ENCODE results near the gene HNRNPA0.

HNRNPA0 gene

DNA sequence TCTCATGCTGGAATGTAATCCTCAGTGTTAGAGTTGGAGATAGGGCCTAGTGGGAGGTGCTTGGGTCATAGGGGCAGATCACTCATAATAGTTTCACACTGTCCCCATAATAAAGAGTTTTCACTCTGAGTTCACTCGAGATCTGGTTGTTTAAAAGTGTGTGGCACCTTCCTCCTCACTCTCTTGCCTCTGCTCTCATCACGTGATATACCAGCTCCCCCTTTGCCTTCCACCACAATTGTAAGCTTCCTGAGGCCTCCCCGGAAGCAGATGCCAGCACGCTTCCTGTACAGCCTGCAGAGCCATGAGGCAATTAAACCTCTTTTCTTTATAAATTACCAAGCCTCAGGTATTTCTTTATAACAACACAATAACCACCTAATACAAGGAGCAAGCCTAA is 14.4 kb downstream of the HNRNPA0 start:
- no peak for DNase-seq
- Mint-ChIP-seq H3K36me3 (ENCODE audit: low read depth) (peaks cover 6% of the 10 kb centered on the region), H3K27me3 (no peaks in the 10 kb centered on the region), H3K4me1 (ENCODE audit: low read depth) (peaks cover 20% of the 10 kb centered on the region), H3K9me3 (peaks cover 15% of the 10 kb centered on the region), H3K4me3 (no peak overlapping the region), H3K27ac (no peak overlapping the region)

- H3K9me3 Mint-ChIP-seq = peaks cover 15% of the 10 kb centered on the region
- H3K27me3 Mint-ChIP-seq = no peaks in the 10 kb centered on the region
- peak overlapping the region; percentile 31 for H3K27ac Mint-ChIP-seq
- no peak overlapping the region for H3K4me3 Mint-ChIP-seq
- peaks cover 20% of the 10 kb centered on the region for H3K4me1 Mint-ChIP-seq (ENCODE audit: low read depth)
- H3K36me3 Mint-ChIP-seq (ENCODE audit: low read depth) = peaks cover 6% of the 10 kb centered on the region
- DNase-seq = no peak
Observed at GRCh38 chr5:137738947-137739346, 15.2 kb downstream of the HNRNPA0 start.

GRCh38 chr5:137737349-137738131 is 16.6 kb downstream of the HNRNPA0 start:
- peak; percentile 50 for DNase-seq
- Mint-ChIP-seq H3K4me1 (ENCODE audit: low read depth) (peaks cover 15% of the 10 kb centered on the region), H3K4me3 (no peak overlapping the region), H3K27me3 (no peaks in the 10 kb centered on the region), H3K36me3 (ENCODE audit: low read depth) (peaks cover 6% of the 10 kb centered on the region), H3K27ac (no peak overlapping the region), H3K9me3 (peaks cover 15% of the 10 kb centered on the region)

DNA sequence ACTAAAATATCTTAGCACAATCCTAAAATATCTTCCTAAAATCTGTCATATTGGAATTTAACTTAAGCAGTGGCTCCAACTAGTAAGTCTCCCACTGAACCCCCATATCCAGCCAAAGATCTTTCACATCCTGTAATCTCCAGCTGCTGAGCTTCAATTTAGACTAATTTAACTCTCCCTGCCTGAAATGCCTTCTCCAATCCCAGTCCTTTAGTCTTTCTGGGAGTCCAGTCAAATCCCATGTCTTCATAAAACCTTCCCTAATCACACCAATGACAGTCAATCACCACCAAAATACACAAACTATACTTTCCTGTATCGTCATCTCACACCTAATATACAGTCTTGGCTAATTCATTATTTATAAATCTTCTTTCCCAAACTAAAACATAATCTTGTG is 17.7 kb downstream of the HNRNPA0 start:
- H3K36me3 Mint-ChIP-seq (ENCODE audit: low read depth) = peaks cover 6% of the 10 kb centered on the region
- no peak for DNase-seq
- no peak overlapping the region for H3K27ac Mint-ChIP-seq

DNA sequence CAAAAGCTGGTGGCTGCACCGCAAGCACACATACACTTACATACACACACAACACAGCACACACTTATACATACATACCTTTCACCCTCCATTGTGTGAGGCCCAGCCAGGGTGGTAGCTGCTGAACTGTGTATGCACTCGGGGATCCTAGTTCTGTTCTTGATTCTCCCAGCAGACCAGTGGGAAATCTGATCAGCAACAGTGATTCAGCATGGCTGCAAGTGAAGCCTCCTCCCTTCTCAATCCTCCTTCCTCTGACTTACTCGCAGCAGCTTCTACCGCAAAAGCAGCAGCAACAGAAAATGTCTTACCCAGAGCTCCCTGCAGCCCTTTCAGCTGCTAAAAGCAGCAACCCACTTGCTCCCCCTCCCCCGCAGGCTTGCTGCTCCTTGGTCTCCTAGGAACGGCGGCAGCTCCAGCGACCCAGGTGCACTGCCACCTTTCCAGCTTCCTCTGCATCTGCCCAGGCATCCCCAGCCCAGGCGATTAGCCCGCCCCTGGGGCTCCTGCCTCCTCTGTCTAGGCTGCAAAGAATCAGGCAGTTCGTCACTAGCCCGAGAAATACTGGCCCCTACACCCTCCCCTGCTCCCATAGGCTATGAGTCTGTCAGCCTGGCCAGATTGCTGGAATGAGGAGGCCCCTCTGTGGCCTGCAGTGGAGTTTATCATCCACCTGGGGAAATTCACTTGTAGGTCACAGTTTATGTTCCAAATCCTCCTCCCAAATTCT is 18.4 kb downstream of the HNRNPA0 start, which contains the start of gene KLHL3:
KLHL3 (minus strand) TSS at position 535 of the 730 bp plus-strand sequence; CDS start at position 92, 443 bp downstream.
- DNase-seq = peak; percentile 63
- H3K36me3 Mint-ChIP-seq (ENCODE audit: low read depth) = peaks cover 6% of the 10 kb centered on the region
- peaks cover 15% of the 10 kb centered on the region for H3K9me3 Mint-ChIP-seq
- no peaks in the 10 kb centered on the region for H3K27me3 Mint-ChIP-seq
- no peak within 1 kb of the TSS for H3K27ac Mint-ChIP-seq
- H3K4me3 Mint-ChIP-seq = no peak within 1 kb of the TSS
- H3K4me1 Mint-ChIP-seq (ENCODE audit: low read depth) = peaks cover 23% of the 10 kb centered on the region

More for the DNA sequence above, 17.7 kb downstream of the HNRNPA0 start:
- Mint-ChIP-seq H3K9me3 (peaks cover 15% of the 10 kb centered on the region), H3K27me3 (no peaks in the 10 kb centered on the region), H3K4me1 (ENCODE audit: low read depth) (peaks cover 17% of the 10 kb centered on the region), H3K4me3 (no peak overlapping the region)

DNA sequence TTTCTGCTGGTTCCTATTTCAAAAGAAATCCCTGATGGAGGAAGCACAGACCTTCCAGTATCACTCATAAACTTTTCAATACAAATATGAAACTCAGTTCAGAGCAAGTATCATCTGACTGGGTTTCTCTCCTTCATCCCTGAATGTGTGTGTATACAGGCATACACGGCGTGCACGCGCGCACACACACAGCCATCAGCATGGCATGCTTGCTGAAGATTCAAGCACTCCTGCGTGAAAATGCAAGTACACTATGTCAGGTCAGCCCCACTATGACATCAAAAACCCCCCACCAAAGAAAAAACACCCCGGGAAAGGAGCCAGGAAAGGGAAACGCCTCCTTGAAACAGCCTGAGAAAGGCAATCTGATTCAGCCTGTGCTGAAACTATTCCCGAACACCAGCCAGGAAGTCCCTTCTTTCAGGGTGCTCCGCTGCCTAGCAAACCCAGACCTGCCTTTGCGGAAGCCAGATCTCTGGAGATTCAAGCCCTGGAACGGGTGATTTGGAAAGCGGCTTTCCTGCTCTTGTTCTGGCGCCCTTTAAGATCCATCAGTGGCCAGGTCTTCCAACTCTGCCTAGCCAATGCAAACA is 19.1 kb downstream of the HNRNPA0 start:
- H3K27me3 Mint-ChIP-seq = no peaks in the 10 kb centered on the region
- peak; percentile 49 for DNase-seq
- H3K27ac Mint-ChIP-seq = no peak overlapping the region
- H3K4me1 Mint-ChIP-seq (ENCODE audit: low read depth) = peaks cover 28% of the 10 kb centered on the region
- peaks cover 15% of the 10 kb centered on the region for H3K9me3 Mint-ChIP-seq
- peaks cover 6% of the 10 kb centered on the region for H3K36me3 Mint-ChIP-seq (ENCODE audit: low read depth)
- no peak overlapping the region for H3K4me3 Mint-ChIP-seq

GRCh38 chr5:137734331-137734730 is 19.8 kb downstream of the HNRNPA0 start:
- H3K9me3 Mint-ChIP-seq = peaks cover 9% of the 10 kb centered on the region
- no peak for DNase-seq
- H3K27ac Mint-ChIP-seq = no peak overlapping the region
- H3K4me1 Mint-ChIP-seq (ENCODE audit: low read depth) = peaks cover 23% of the 10 kb centered on the region
- H3K4me3 Mint-ChIP-seq = no peak overlapping the region
- no peaks in the 10 kb centered on the region for H3K27me3 Mint-ChIP-seq
- H3K36me3 Mint-ChIP-seq (ENCODE audit: low read depth) = peaks cover 6% of the 10 kb centered on the region

- Mint-ChIP-seq H3K27me3 (no peaks in the 10 kb centered on the region), H3K27ac (no peak overlapping the region), H3K4me3 (no peak overlapping the region), H3K9me3 (peaks cover 7% of the 10 kb centered on the region), H3K4me1 (ENCODE audit: low read depth) (peaks cover 19% of the 10 kb centered on the region), H3K36me3 (ENCODE audit: low read depth) (peaks cover 4% of the 10 kb centered on the region)
- DNase-seq = no peak
Observed at GRCh38 chr5:137733922-137734321, 20.2 kb downstream of the HNRNPA0 start.

DNA sequence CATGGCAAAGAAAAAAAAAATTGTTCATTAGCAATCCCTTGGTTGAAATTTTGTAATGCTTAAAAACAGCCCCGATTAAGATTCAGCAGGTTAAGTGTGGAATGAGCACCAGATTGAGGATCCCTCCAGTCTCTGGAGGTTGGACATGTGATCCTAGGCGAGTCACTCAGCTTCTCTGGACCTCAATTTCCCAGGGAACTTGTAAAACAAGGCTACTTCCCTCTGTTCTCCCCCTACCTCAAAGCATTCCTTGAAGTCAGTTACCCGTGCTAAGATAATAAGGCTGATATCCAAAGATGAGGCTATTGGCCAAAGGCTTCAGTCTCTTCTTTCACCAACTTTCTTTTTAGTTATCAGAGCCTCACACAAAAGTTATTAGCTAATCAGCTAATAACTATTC is 21.2 kb downstream of the HNRNPA0 start:
- no peak for DNase-seq
- peaks cover 2% of the 10 kb centered on the region for H3K36me3 Mint-ChIP-seq (ENCODE audit: low read depth)
- no peak overlapping the region for H3K27ac Mint-ChIP-seq
- peaks cover 18% of the 10 kb centered on the region for H3K4me1 Mint-ChIP-seq (ENCODE audit: low read depth)
- H3K4me3 Mint-ChIP-seq = no peak overlapping the region
- no peaks in the 10 kb centered on the region for H3K27me3 Mint-ChIP-seq
- H3K9me3 Mint-ChIP-seq = peaks cover 4% of the 10 kb centered on the region

DNA sequence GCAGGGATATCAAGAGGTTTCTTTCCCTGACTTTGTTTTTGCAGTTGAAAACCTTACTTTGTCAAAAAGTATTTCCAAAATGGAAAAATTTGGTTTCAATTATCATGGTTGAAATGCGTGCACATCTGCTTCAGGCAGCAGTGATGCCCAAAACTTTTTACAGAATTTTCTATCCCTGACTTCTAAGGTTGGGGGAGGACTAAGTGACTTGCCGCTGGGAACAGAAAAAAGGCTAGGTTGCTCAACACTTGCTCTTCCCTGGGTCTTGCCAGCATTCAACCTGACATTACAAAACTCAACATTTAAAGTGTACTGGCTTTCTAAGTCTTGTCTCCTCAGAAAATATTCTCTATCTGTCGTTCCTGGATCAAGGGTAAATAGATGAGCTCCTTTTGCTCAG is 23.0 kb downstream of the HNRNPA0 start:
- no peak overlapping the region for H3K4me3 Mint-ChIP-seq
- DNase-seq = no peak
- no peaks in the 10 kb centered on the region for H3K9me3 Mint-ChIP-seq
- no peak overlapping the region for H3K27ac Mint-ChIP-seq
- H3K4me1 Mint-ChIP-seq (ENCODE audit: low read depth) = peaks cover 18% of the 10 kb centered on the region
- H3K36me3 Mint-ChIP-seq (ENCODE audit: low read depth) = no peaks in the 10 kb centered on the region
- no peaks in the 10 kb centered on the region for H3K27me3 Mint-ChIP-seq

- DNase-seq = no peak
- H3K4me1 Mint-ChIP-seq (ENCODE audit: low read depth) = peaks cover 18% of the 10 kb centered on the region
Observed at GRCh38 chr5:137730336-137730735, 23.8 kb downstream of the HNRNPA0 start.

GRCh38 chr5:137728048-137728447 is 26.1 kb downstream of the HNRNPA0 start:
- Mint-ChIP-seq H3K27ac (no peak overlapping the region), H3K27me3 (no peaks in the 10 kb centered on the region), H3K4me3 (no peak overlapping the region)

More at GRCh38 chr5:137730336-137730735, 23.8 kb downstream of the HNRNPA0 start:
- H3K4me3 Mint-ChIP-seq = no peak overlapping the region
- H3K27me3 Mint-ChIP-seq = no peaks in the 10 kb centered on the region
- no peak overlapping the region for H3K27ac Mint-ChIP-seq
- no peaks in the 10 kb centered on the region for H3K36me3 Mint-ChIP-seq (ENCODE audit: low read depth)
- H3K9me3 Mint-ChIP-seq = no peaks in the 10 kb centered on the region

DNA sequence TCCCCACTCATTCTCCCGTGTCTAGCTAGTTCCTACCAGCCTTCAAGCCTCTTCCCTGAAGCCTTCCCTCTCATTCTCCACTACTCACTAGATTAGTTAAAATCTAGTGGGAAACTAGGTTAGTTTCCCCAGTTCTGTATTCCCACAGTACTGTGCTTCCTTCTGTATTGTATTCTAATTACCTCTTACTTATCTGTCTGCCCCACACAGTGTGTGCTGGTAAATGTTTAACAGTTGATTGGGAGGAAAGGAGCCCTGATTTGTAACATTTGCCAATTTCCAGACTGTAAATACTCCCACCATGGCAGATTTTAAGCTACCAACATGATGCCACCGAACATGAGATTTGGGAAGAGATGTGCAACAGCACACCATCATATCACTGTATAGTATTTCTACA is 26.5 kb downstream of the HNRNPA0 start:
- no peaks in the 10 kb centered on the region for H3K9me3 Mint-ChIP-seq
- H3K27me3 Mint-ChIP-seq = no peaks in the 10 kb centered on the region
- H3K4me3 Mint-ChIP-seq = no peak overlapping the region
- DNase-seq = no peak
- peaks cover 18% of the 10 kb centered on the region for H3K4me1 Mint-ChIP-seq (ENCODE audit: low read depth)
- H3K27ac Mint-ChIP-seq = no peak overlapping the region
- no peaks in the 10 kb centered on the region for H3K36me3 Mint-ChIP-seq (ENCODE audit: low read depth)

More at GRCh38 chr5:137728048-137728447, 26.1 kb downstream of the HNRNPA0 start:
- no peaks in the 10 kb centered on the region for H3K9me3 Mint-ChIP-seq
- H3K36me3 Mint-ChIP-seq (ENCODE audit: low read depth) = no peaks in the 10 kb centered on the region
- peaks cover 18% of the 10 kb centered on the region for H3K4me1 Mint-ChIP-seq (ENCODE audit: low read depth)
- no peak for DNase-seq

DNA sequence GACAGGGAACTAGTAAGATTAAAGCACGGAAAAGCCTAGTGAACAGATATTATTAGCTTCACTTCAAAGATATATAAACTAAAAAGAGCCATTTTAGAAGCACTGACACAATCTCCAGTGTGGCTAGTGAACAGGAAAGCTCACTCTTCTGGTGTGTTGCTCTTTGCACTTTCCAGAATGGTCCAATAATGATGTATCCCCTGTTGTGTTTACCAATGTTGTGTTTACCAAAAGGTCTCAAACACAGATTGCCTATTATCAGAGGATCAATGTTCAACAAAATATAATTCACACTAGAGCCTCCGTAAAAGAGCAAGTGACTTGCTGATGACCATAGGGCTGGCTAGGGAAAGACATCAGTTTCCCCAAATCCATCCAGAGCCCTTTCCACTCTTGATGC is 29.9 kb downstream of the HNRNPA0 start:
- Mint-ChIP-seq H3K9me3 (no peaks in the 10 kb centered on the region), H3K27ac (no peak overlapping the region), H3K27me3 (no peaks in the 10 kb centered on the region), H3K4me1 (ENCODE audit: low read depth) (peaks cover 8% of the 10 kb centered on the region), H3K4me3 (no peak overlapping the region), H3K36me3 (ENCODE audit: low read depth) (peaks cover 9% of the 10 kb centered on the region)
- DNase-seq = no peak

All from activated T-cell treated with anti-CD3 and anti-CD28 coated beads, Interleukin-2, amount 50 U/mL, for 24 hours (primary cell).